GM13977 (cell line): ENCODE results near the gene AACS.

Experiments used
- DNase-seq: peaks from one replicate; pipeline ENCODE4 v3.0.0; 2012; ENCODE audit warnings: low spot score
- CTCF ChIP-seq: IDR thresholded peaks from 2 replicates; pipeline ENCODE4 v1.5.1; 2012; ENCODE audit warnings: mild to moderate bottlenecking, control low read depth; ENCODE audit not compliant: insufficient read depth; ENCODE audit errors: extremely low read depth, missing control alignments
- in situ Hi-C: fragments of 300-500 bp; cut with MboI; formaldehyde crosslinking; loops from one replicate; pipeline ENCODE4 v1.12.0; 2022; ENCODE audit warnings: low sequenced_read_pairs, low pct_unique_long_range_greater_than_20kb, mixed read lengths, inconsistent platforms; ENCODE audit not compliant: unreplicated experiment

Gene AACS

GRCh38 chr12:125143491-125143890, 78.3 kb downstream of the AACS start:
- DNase-seq: no peak
- TF ChIP-seq CTCF: no peak
- in situ Hi-C loops: no loop called here

- TF ChIP-seq CTCF: no peak
- DNase-seq: no peak
- in situ Hi-C loops: no loop called here
These were observed 80.0 kb downstream of the AACS start for GRCh38 chr12:125145196-125145595.

GRCh38 chr12:125148316-125148715, 83.1 kb downstream of the AACS start:
- DNase-seq: no peak
- in situ Hi-C loops: no loop called here
- no peak for TF ChIP-seq CTCF

GRCh38 chr12:125149160-125150108, 84.2 kb downstream of the AACS start:
- in situ Hi-C loops: no loop called here
- peak; percentile 76 for DNase-seq

GRCh38 chr12:125151284-125151683, 86.0 kb downstream of the AACS start:
- DNase-seq: no peak
- TF ChIP-seq CTCF: no peak
- in situ Hi-C loops: no loop called here

More at GRCh38 chr12:125149160-125150108, 84.2 kb downstream of the AACS start:
- no peak for TF ChIP-seq CTCF

- TF ChIP-seq CTCF: no peak
- in situ Hi-C loops: no loop called here
- DNase-seq: no peak
These were observed 87.2 kb downstream of the AACS start for GRCh38 chr12:125152463-125152862.
